H1 (cell line): ENCODE results near the gene PTGIS. TPM values are rescaled to one million over a fixed set of nuclear protein-coding genes. Genes with fewer than 3 reads are reported as not detected.

ENCODE experiments used
- ASH2L ChIP-seq: fragments of 200-600, 300-600 bp; sonication (generic); IDR thresholded peaks from one replicate; pipeline ENCODE4 v1.7.1; 2017; ENCODE audit warnings: low read length
- BRCA1 ChIP-seq: IDR thresholded peaks from 2 replicates; pipeline ENCODE4 v1.6.1; 2012; ENCODE audit warnings: low read depth, low read length, improper control_type of control experiment
- CBX8 ChIP-seq: fragments of 300-800, 300-1000 bp; sonication (generic); IDR thresholded peaks from 2 replicates; pipeline ENCODE4 v1.7.1; 2016; ENCODE audit warnings: low read depth, low read length, borderline replicate concordance
- EGR1 ChIP-seq: IDR thresholded peaks from 2 replicates; pipeline ENCODE4 v1.6.1; 2011; ENCODE audit warnings: low read depth, low read length, borderline replicate concordance
- PHF8 ChIP-seq: fragments of 200-600 bp; sonication (generic); conservative IDR thresholded peaks from 2 replicates; pipeline ENCODE4 v1.7.1; 2012; ENCODE audit warnings: low read depth, mild to moderate bottlenecking, inconsistent platforms, low read length, moderate library complexity
- RXRA ChIP-seq: IDR thresholded peaks from 2 replicates; pipeline ENCODE4 v1.6.1; 2011; ENCODE audit warnings: low read depth, mild to moderate bottlenecking, low read length, moderate library complexity; ENCODE audit not compliant: insufficient read depth
- SIRT6 ChIP-seq: IDR thresholded peaks from one replicate; pipeline ENCODE4 v1.7.1; 2012; ENCODE audit warnings: low read length, inconsistent platforms
- SIX5 ChIP-seq: IDR thresholded peaks from 2 replicates; pipeline ENCODE4 v1.6.1; 2011; ENCODE audit warnings: mild to moderate bottlenecking, low read depth, low read length
- TAF7 ChIP-seq: optimal IDR thresholded peaks from 2 replicates; pipeline ENCODE3; 2011; ENCODE audit warnings: low read depth, mild to moderate bottlenecking, inconsistent platforms, low read length, moderate library complexity, borderline replicate concordance
- TCF12 ChIP-seq: IDR thresholded peaks from 2 replicates; pipeline ENCODE4 v1.6.1; 2011; ENCODE audit warnings: low read depth, mild to moderate bottlenecking, low read length
- polyA plus RNA-seq, 7 experiments: library from polyadenylated mRNA; depleted of rRNA in 3 of 7; stranded (reverse) in 5 of 7; unstranded in 2 of 7; fragments of >200 nt in 5 of 7; fragments of 200-250 nt in 2 of 7; gene quantifications; 1 replicate in 5 of 7; 2 replicates in 1 of 7; 4 replicates in 1 of 7; pipeline versions ENCODE4 v1.2.1 to v1.2.3, GENCODE V29; 2011 to 2013; ENCODE audit warnings: missing spikeins in 2 of 7, mixed read lengths in 2 of 7
- total RNA-seq: library from RNA; stranded (reverse); fragmentation: NEBNext Ultra II Directional; extraction: Animal tissue kit (Norgen Biotek cat#: 25700); gene quantifications from 2 replicates; pipeline ENCODE4 v1.2.1, GENCODE V29; 2021
- TF ChIP-seq, protein P1 (sequence below): fragments of 300-600 bp; sonication (generic); IDR thresholded peaks from 2 replicates; pipeline ENCODE4 v1.7.1; 2012; ENCODE audit warnings: low read length, moderate library complexity, mild to moderate bottlenecking, inconsistent platforms; ENCODE audit not compliant: insufficient replicate concordance
- TF ChIP-seq, protein P2 (sequence below): IDR thresholded peaks from 2 replicates; pipeline ENCODE4 v1.6.1; 2011; ENCODE audit warnings: low read depth, mild to moderate bottlenecking, low read length; ENCODE audit not compliant: insufficient read depth

The PTGIS gene
- total and polyA plus RNA-seq, 2 of the 8 experiments (the other 6 are each of a cell fraction or from before 2014, with no cell fraction given) = 29.9 to 35.5 TPM

DNA sequence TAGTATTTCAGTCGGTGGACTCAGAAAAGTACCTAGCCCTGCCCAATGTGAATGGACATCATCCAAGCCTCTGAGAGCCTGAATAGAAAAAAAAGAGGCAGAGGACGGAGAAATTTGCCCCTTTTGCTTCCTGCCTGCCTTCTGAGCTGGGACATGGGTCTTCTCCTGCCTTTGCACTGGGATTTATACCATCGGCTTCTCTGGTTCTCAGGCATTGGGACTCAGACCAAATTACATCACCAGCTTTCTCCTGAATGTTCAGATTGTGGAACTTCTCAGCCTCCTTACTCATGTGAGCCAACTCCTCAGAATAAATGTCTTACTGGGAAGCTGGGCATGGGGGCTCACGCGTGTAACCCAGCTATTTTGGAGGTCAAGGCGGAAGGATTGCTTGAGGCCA is 105.3 kb downstream of the PTGIS start (continued):
- TF ChIP-seq, protein P1, sequence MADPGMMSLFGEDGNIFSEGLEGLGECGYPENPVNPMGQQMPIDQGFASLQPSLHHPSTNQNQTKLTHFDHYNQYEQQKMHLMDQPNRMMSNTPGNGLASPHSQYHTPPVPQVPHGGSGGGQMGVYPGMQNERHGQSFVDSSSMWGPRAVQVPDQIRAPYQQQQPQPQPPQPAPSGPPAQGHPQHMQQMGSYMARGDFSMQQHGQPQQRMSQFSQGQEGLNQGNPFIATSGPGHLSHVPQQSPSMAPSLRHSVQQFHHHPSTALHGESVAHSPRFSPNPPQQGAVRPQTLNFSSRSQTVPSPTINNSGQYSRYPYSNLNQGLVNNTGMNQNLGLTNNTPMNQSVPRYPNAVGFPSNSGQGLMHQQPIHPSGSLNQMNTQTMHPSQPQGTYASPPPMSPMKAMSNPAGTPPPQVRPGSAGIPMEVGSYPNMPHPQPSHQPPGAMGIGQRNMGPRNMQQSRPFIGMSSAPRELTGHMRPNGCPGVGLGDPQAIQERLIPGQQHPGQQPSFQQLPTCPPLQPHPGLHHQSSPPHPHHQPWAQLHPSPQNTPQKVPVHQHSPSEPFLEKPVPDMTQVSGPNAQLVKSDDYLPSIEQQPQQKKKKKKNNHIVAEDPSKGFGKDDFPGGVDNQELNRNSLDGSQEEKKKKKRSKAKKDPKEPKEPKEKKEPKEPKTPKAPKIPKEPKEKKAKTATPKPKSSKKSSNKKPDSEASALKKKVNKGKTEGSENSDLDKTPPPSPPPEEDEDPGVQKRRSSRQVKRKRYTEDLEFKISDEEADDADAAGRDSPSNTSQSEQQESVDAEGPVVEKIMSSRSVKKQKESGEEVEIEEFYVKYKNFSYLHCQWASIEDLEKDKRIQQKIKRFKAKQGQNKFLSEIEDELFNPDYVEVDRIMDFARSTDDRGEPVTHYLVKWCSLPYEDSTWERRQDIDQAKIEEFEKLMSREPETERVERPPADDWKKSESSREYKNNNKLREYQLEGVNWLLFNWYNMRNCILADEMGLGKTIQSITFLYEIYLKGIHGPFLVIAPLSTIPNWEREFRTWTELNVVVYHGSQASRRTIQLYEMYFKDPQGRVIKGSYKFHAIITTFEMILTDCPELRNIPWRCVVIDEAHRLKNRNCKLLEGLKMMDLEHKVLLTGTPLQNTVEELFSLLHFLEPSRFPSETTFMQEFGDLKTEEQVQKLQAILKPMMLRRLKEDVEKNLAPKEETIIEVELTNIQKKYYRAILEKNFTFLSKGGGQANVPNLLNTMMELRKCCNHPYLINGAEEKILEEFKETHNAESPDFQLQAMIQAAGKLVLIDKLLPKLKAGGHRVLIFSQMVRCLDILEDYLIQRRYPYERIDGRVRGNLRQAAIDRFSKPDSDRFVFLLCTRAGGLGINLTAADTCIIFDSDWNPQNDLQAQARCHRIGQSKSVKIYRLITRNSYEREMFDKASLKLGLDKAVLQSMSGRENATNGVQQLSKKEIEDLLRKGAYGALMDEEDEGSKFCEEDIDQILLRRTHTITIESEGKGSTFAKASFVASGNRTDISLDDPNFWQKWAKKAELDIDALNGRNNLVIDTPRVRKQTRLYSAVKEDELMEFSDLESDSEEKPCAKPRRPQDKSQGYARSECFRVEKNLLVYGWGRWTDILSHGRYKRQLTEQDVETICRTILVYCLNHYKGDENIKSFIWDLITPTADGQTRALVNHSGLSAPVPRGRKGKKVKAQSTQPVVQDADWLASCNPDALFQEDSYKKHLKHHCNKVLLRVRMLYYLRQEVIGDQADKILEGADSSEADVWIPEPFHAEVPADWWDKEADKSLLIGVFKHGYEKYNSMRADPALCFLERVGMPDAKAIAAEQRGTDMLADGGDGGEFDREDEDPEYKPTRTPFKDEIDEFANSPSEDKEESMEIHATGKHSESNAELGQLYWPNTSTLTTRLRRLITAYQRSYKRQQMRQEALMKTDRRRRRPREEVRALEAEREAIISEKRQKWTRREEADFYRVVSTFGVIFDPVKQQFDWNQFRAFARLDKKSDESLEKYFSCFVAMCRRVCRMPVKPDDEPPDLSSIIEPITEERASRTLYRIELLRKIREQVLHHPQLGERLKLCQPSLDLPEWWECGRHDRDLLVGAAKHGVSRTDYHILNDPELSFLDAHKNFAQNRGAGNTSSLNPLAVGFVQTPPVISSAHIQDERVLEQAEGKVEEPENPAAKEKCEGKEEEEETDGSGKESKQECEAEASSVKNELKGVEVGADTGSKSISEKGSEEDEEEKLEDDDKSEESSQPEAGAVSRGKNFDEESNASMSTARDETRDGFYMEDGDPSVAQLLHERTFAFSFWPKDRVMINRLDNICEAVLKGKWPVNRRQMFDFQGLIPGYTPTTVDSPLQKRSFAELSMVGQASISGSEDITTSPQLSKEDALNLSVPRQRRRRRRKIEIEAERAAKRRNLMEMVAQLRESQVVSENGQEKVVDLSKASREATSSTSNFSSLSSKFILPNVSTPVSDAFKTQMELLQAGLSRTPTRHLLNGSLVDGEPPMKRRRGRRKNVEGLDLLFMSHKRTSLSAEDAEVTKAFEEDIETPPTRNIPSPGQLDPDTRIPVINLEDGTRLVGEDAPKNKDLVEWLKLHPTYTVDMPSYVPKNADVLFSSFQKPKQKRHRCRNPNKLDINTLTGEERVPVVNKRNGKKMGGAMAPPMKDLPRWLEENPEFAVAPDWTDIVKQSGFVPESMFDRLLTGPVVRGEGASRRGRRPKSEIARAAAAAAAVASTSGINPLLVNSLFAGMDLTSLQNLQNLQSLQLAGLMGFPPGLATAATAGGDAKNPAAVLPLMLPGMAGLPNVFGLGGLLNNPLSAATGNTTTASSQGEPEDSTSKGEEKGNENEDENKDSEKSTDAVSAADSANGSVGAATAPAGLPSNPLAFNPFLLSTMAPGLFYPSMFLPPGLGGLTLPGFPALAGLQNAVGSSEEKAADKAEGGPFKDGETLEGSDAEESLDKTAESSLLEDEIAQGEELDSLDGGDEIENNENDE = no peak
- TF ChIP-seq, protein P2, sequence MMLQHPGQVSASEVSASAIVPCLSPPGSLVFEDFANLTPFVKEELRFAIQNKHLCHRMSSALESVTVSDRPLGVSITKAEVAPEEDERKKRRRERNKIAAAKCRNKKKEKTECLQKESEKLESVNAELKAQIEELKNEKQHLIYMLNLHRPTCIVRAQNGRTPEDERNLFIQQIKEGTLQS = no peak
- no peak for TF ChIP-seq EGR1
- TF ChIP-seq PHF8 = no peak
- no peak for TF ChIP-seq SIX5
- TF ChIP-seq CBX8 = no peak
- no peak for TF ChIP-seq TAF7
- no peak for TF ChIP-seq ASH2L
- TF ChIP-seq BRCA1 = no peak
- TF ChIP-seq SIRT6 = no peak
- TF ChIP-seq TCF12 = no peak
- no peak for TF ChIP-seq RXRA
